Brain microvascular endothelial cell (primary cell): ENCODE results near the gene BOD1L2.

ENCODE experiments used
- DNase-seq: peaks from one replicate; pipeline ENCODE4 v3.0.0-alpha.2; 2020
- H3K27ac ChIP-seq: fragments of 250-450 bp; sonication (Bioruptor Pico); 2 replicates; pipeline ENCODE4 v1.5.1; 2020; ENCODE audit warnings: mild to moderate bottlenecking, moderate library complexity
- H3K27me3 ChIP-seq: fragments of 250-450 bp; sonication (Bioruptor Pico); replicated peaks from 2 replicates; pipeline ENCODE4 v1.5.1; 2020; ENCODE audit warnings: mild to moderate bottlenecking
- H3K36me3 ChIP-seq: fragments of 250-450 bp; sonication (Bioruptor Pico); replicated peaks from 2 replicates; pipeline ENCODE4 v1.5.1; 2020; ENCODE audit warnings: mild to moderate bottlenecking
- H3K4me3 ChIP-seq: 2 replicates; pipeline ENCODE4 v1.5.1; 2011; ENCODE audit warnings: low read depth, mild to moderate bottlenecking, control low read depth, low read length, moderate library complexity
- CTCF ChIP-seq: IDR thresholded peaks from 2 replicates; pipeline ENCODE4 v1.5.1; 2011; ENCODE audit warnings: low read depth, mild to moderate bottlenecking, moderate library complexity, low read length, control low read depth, inconsistent platforms; ENCODE audit errors: missing control alignments
- in situ Hi-C: cut with HindIII; loops from 2 replicates; pipeline ENCODE4 v1.10.0; 2017; ENCODE audit warnings: low sequenced_read_pairs, low pct_ligation_motif_present

Gene BOD1L2

GRCh38 chr18:57143265-57143664, 3.6 kb upstream of the BOD1L2 start:
- Histone ChIP-seq H3K4me3 (no peak overlapping the region), H3K27ac (no peak overlapping the region), H3K27me3 (no peaks in the 10 kb centered on the region), H3K36me3 (no peaks in the 10 kb centered on the region)
- in situ Hi-C loops = no loop called here
- no peak for TF ChIP-seq CTCF
- DNase-seq = no peak

GRCh38 chr18:57148263-57148662, 1.4 kb downstream of the BOD1L2 start:
- in situ Hi-C loops = no loop called here
- Histone ChIP-seq H3K27me3 (no peaks in the 10 kb centered on the region), H3K4me3 (no peak overlapping the region), H3K27ac (no peak overlapping the region), H3K36me3 (no peaks in the 10 kb centered on the region)
- DNase-seq = no peak
- TF ChIP-seq CTCF = no peak

- H3K4me3 ChIP-seq = no peak overlapping the region
- in situ Hi-C loops = no loop called here
- H3K27me3 ChIP-seq = no peaks in the 10 kb centered on the region
- no peak for TF ChIP-seq CTCF
- DNase-seq = no peak
- H3K36me3 ChIP-seq = no peaks in the 10 kb centered on the region
- no peak overlapping the region for H3K27ac ChIP-seq
Measured at GRCh38 chr18:57149051-57149450, 2.2 kb downstream of the BOD1L2 start.

- Histone ChIP-seq H3K27me3 (no peaks in the 10 kb centered on the region), H3K4me3 (no peak overlapping the region), H3K27ac (no peak overlapping the region), H3K36me3 (no peaks in the 10 kb centered on the region)
- in situ Hi-C loops = no loop called here
- no peak for DNase-seq
- no peak for TF ChIP-seq CTCF
Measured at GRCh38 chr18:57149531-57149930, 2.6 kb downstream of the BOD1L2 start.

- Histone ChIP-seq H3K27ac (no peak overlapping the region), H3K36me3 (no peaks in the 10 kb centered on the region), H3K27me3 (no peaks in the 10 kb centered on the region), H3K4me3 (no peak overlapping the region)
- TF ChIP-seq CTCF = no peak
- no peak for DNase-seq
- in situ Hi-C loops = no loop called here
Measured at GRCh38 chr18:57150081-57150480, 3.2 kb downstream of the BOD1L2 start.

- in situ Hi-C loops = no loop called here
- Histone ChIP-seq H3K36me3 (no peaks in the 10 kb centered on the region), H3K4me3 (no peak overlapping the region), H3K27me3 (no peaks in the 10 kb centered on the region), H3K27ac (no peak overlapping the region)
- no peak for TF ChIP-seq CTCF
- no peak for DNase-seq
Measured at GRCh38 chr18:57150828-57151227, 3.9 kb downstream of the BOD1L2 start.
